DND-41 (cell line): ENCODE measurements around the gene DIDO1.

Experiments used
- ATAC-seq: fragments of 200-7000 bp; cut with Tn5 transposase; 3 replicates; pipeline ENCODE4 v1.9.1; 2021; ENCODE audit warnings: low read depth; ENCODE audit not compliant: insufficient read depth
- DNase-seq: peaks from one replicate; pipeline ENCODE4 v3.0.0-alpha.2; 2020
- H2AFZ ChIP-seq: 2 replicates; pipeline ENCODE4 v1.6.0; 2012; ENCODE audit warnings: low read depth, low read length
- H3K27ac ChIP-seq: 2 replicates; pipeline ENCODE4 v1.5.1; 2012; ENCODE audit warnings: low read length, inconsistent platforms
- H3K27me3 ChIP-seq: fragments of 200-600 bp; sonication (generic); 2 replicates; pipeline ENCODE4 v1.6.0; 2012; ENCODE audit warnings: low read length, mild to moderate bottlenecking, inconsistent platforms; ENCODE audit not compliant: insufficient read depth, poor library complexity
- H3K36me3 ChIP-seq: 2 replicates; pipeline ENCODE4 v1.5.1; 2012; ENCODE audit warnings: low read length, inconsistent platforms; ENCODE audit not compliant: insufficient read depth
- H3K4me1 ChIP-seq: 2 replicates; pipeline ENCODE4 v1.5.1; 2012; ENCODE audit warnings: mild to moderate bottlenecking, low read length; ENCODE audit not compliant: insufficient read depth
- H3K4me2 ChIP-seq: 2 replicates; pipeline ENCODE4 v1.6.0; 2012; ENCODE audit warnings: mild to moderate bottlenecking, moderate library complexity, low read length, inconsistent platforms; ENCODE audit not compliant: insufficient read depth
- H3K4me3 ChIP-seq, 2 experiments: fragments of 200-600 bp in 1 of 2; shearing (Covaris generic) in 1 of 2; 2 replicates each; pipeline ENCODE4 v1.5.1; 2012 to 2016; ENCODE audit warnings: inconsistent platforms in 2 of 2, low read length in 2 of 2, mild to moderate bottlenecking in 2 of 2, low read depth in 1 of 2, moderate library complexity in 1 of 2
- H3K79me2 ChIP-seq: 2 replicates; pipeline ENCODE4 v1.6.0; 2012; ENCODE audit warnings: low read length, inconsistent platforms; ENCODE audit not compliant: insufficient read depth
- H3K9ac ChIP-seq: 2 replicates; pipeline ENCODE4 v1.6.0; 2012; ENCODE audit warnings: low read depth, mild to moderate bottlenecking, inconsistent platforms, low read length, moderate library complexity
- H3K9me3 ChIP-seq: 2 replicates; pipeline ENCODE4 v1.5.1; 2012; ENCODE audit warnings: low read length, moderate library complexity, mild to moderate bottlenecking, inconsistent platforms; ENCODE audit not compliant: insufficient read depth, severe bottlenecking
- H4K20me1 ChIP-seq: 2 replicates; pipeline ENCODE4 v1.6.0; 2012; ENCODE audit warnings: low read length; ENCODE audit not compliant: insufficient read depth
- EZH2 ChIP-seq: IDR thresholded peaks from 3 replicates; pipeline ENCODE4 v1.6.1; 2012; ENCODE audit warnings: borderline replicate concordance, low read depth, mild to moderate bottlenecking, moderate library complexity, low read length, inconsistent platforms; ENCODE audit not compliant: severe bottlenecking
- TF ChIP-seq, protein P1 (sequence below): IDR thresholded peaks from 2 replicates; pipeline ENCODE4 v1.5.1; 2012; ENCODE audit warnings: borderline replicate concordance, low read length, moderate library complexity, mild to moderate bottlenecking; ENCODE audit not compliant: poor library complexity, severe bottlenecking; ENCODE audit errors: extremely low read depth

DIDO1 gene

DNA sequence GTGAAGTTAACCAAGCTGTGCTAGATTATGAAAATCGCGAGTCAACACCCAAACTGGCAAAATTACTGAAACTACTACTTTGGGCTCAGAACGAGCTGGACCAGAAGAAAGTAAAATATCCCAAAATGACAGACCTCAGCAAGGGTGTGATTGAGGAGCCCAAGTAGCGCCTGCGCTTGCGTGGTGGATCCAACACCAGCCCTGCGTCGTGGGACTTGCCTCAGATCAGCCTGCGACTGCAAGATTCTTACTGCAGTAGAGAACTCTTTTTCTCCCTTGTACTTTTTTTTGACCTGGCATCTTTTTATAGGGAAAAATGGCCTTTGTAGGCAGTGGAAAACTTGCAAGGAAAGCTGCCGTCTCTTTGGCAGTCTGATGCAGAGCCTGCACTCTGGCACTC is 18.4 kb upstream of the DIDO1 start:
- Histone ChIP-seq H4K20me1 (peaks cover 53% of the 10 kb centered on the region), H3K36me3 (peaks cover 94% of the 10 kb centered on the region), H3K9ac (no peak overlapping the region)

DNA sequence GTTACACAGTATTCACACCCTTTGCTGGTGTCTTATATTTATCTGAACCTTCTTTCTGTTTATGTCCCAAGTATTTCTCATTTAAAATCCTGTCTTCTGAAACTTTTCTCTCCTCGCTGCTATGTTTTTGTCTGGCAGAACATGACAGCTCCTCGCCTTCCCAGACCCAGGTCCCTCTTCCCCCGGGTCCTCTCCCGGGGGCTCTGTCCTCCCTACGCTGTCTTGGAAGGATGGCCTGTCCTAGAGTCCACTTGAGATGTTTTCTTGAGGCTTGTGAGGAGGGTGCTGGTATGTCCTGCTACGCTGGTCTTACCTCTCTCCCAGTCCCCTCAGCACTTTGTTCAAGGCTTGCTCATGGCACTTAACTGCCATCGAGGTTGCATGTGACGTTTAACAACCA is 17.9 kb upstream of the DIDO1 start:
- H3K79me2 ChIP-seq = peaks cover 81% of the 10 kb centered on the region
- H3K27me3 ChIP-seq = no peaks in the 10 kb centered on the region
- no peak for DNase-seq
- H3K4me2 ChIP-seq = no peak overlapping the region
- H3K9ac ChIP-seq = no peak overlapping the region
- peaks cover 58% of the 10 kb centered on the region for H4K20me1 ChIP-seq
- TF ChIP-seq EZH2 = no peak
- TF ChIP-seq, protein P1, sequence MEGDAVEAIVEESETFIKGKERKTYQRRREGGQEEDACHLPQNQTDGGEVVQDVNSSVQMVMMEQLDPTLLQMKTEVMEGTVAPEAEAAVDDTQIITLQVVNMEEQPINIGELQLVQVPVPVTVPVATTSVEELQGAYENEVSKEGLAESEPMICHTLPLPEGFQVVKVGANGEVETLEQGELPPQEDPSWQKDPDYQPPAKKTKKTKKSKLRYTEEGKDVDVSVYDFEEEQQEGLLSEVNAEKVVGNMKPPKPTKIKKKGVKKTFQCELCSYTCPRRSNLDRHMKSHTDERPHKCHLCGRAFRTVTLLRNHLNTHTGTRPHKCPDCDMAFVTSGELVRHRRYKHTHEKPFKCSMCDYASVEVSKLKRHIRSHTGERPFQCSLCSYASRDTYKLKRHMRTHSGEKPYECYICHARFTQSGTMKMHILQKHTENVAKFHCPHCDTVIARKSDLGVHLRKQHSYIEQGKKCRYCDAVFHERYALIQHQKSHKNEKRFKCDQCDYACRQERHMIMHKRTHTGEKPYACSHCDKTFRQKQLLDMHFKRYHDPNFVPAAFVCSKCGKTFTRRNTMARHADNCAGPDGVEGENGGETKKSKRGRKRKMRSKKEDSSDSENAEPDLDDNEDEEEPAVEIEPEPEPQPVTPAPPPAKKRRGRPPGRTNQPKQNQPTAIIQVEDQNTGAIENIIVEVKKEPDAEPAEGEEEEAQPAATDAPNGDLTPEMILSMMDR = no peak
- H3K27ac ChIP-seq = no peak overlapping the region
- H3K36me3 ChIP-seq = peaks cover 94% of the 10 kb centered on the region
- H3K4me3 ChIP-seq = no peak overlapping the region
- peaks cover 24% of the 10 kb centered on the region for H3K4me1 ChIP-seq
- no peak for ATAC-seq
- H2AFZ ChIP-seq = no peak overlapping the region
- H3K9me3 ChIP-seq = no peaks in the 10 kb centered on the region

More for the DNA sequence above, 18.4 kb upstream of the DIDO1 start:
- no peaks in the 10 kb centered on the region for H3K27me3 ChIP-seq
- no peak for TF ChIP-seq EZH2
- TF ChIP-seq, protein P1 = no peak
- no peak overlapping the region for H2AFZ ChIP-seq
- H3K4me1 ChIP-seq = peaks cover 19% of the 10 kb centered on the region
- DNase-seq (no peak), ATAC-seq (no peak)
- H3K27ac ChIP-seq = no peak overlapping the region
- no peaks in the 10 kb centered on the region for H3K9me3 ChIP-seq
- peaks cover 76% of the 10 kb centered on the region for H3K79me2 ChIP-seq
- H3K4me3 ChIP-seq = no peak overlapping the region
- H3K4me2 ChIP-seq = no peak overlapping the region

DNA sequence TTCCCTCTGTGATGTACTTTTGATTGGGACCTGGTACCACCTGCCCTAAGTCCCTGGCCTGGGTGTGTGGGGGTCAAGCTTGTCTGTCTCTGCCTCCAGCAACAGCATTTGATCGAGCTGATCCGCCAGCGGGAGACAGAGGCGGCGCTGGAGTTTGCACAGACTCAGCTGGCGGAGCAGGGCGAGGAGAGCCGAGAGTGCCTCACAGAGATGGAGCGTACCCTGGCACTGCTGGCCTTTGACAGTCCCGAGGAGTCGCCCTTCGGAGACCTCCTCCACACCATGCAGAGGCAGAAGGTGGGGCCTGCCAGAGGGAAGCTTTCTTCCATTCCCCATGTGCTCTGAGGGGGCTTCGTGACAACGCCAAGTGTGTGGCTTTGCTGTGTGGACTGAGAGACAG is 17.1 kb upstream of the DIDO1 start:
- Histone ChIP-seq H3K4me3 (no peak overlapping the region), H3K79me2 (peaks cover 84% of the 10 kb centered on the region), H3K27ac (no peak overlapping the region), H3K4me1 (peaks cover 28% of the 10 kb centered on the region), H3K9me3 (no peaks in the 10 kb centered on the region), H3K4me2 (no peak overlapping the region), H3K9ac (no peak overlapping the region), H3K27me3 (no peaks in the 10 kb centered on the region), H2AFZ (no peak overlapping the region), H3K36me3 (peaks cover 87% of the 10 kb centered on the region), H4K20me1 (peaks cover 62% of the 10 kb centered on the region)
- TF ChIP-seq EZH2 = no peak
- no peak for DNase-seq
- no peak for ATAC-seq

DNA sequence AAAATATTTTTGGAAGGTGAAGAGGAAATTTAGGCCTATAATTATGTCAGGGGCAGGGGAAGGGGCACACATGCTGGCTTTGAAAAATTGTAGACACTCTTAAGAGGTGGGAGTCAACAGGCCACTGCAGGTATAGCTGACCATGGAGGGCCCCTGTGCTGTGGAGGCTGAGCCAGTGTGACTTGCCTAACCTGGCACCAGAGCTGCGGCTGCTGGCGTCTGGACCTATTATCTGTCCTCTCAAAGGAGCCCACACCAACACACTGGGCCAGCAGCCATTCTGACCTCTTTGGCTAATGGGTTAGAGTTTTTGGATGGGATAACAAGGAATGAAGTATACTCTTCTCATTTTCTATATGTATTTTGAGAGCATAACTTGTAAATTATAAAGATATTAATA is 16.2 kb upstream of the DIDO1 start:
- ATAC-seq = no peak
- H3K9ac ChIP-seq = no peak overlapping the region
- H3K4me1 ChIP-seq = peaks cover 28% of the 10 kb centered on the region
- no peak for DNase-seq
- H3K9me3 ChIP-seq = no peaks in the 10 kb centered on the region
- no peak overlapping the region for H3K4me3 ChIP-seq
- peaks cover 56% of the 10 kb centered on the region for H4K20me1 ChIP-seq
- H3K4me2 ChIP-seq = no peak overlapping the region
- no peak for TF ChIP-seq EZH2
- TF ChIP-seq, protein P1 = no peak
- H3K27ac ChIP-seq = no peak overlapping the region
- H2AFZ ChIP-seq = no peak overlapping the region
- peaks cover 91% of the 10 kb centered on the region for H3K79me2 ChIP-seq
- peaks cover 78% of the 10 kb centered on the region for H3K36me3 ChIP-seq
- no peaks in the 10 kb centered on the region for H3K27me3 ChIP-seq
